Right ventricle myocardium inferior (tissue), 1 donor: ENCODE results near the gene CALY. TPM values are rescaled to one million over a fixed set of nuclear protein-coding genes. Genes with fewer than 3 reads are reported as not detected.
"Not testable (repeated sequence)": the region's sequence is repeated elsewhere in the genome, so short reads cannot be mapped to it uniquely, and the experiment has no call there.

Experiments used
- ATAC-seq: fragments of 200-7000 bp; cut with Tn5 transposase; one replicate; pipeline ENCODE4 v1.9.1; 2020; ENCODE audit warnings: mild to moderate bottlenecking, moderate library complexity
- DNase-seq: peaks from one replicate; pipeline ENCODE4 v3.0.0; 2021; ENCODE audit errors: missing footprints
- intact Hi-C: fragments of 100-400 bp; cut with DNase I; formaldehyde crosslinking; loops from one replicate; pipeline ENCODE4 v1.11.0; 2022
- total RNA-seq: library from RNA; stranded (reverse); fragmentation: NEBNext Ultra II Directional; extraction: Animal tissue kit (Norgen Biotek cat#: 25700); gene quantifications from one replicate; pipeline ENCODE4 v1.2.1, GENCODE V29; 2021
- donor health status: DM: no; HTN: yes; CAD: no; lungs with severe emphysema.

Gene CALY
- total RNA-seq, 1 donor from 2014 or later: not detected

DNA sequence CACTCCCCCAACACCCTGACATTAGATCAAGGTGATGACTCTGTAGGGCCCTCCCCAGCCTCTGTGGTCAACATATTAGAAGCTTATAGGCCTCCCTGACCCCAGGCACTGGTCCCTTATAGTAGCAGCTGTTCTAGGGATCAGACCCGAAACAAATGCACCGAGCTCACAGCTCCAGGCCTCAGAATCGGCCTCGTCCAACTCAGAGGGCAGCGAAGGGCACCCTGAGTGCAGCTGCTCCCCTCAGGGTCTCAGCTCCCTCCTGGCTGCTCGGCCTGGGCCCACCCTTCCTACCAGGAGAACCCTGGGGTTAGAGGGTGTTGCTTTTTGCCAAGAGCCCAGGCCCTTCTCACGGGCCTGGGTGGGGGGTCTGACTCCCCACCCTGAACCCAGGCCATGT is 31.5 kb upstream of the CALY start:
- ATAC-seq (no peak), DNase-seq (no peak)
- intact Hi-C loops: no loop called here

DNA sequence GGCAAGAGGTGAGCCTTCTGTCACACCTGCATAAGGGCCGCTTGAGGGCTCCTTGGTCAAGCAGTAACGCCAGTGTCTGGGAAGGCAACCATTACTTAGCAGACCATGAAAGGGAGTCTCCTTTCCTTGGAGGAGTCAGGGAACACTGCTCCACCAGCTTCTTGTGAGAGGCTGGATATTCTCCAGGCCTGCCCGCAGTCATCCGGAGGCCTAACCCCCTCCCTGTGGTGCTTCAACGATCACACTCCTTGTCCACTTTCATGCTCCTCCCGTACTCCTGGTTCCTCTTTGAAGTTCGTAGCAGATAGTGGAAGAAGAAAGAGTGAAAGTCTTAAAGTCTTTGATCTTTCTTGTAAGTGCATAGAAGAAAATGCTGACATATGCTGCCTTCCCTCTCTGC is 30.8 kb upstream of the CALY start:
- intact Hi-C loops, ATAC-seq, DNase-seq: not testable (repeated sequence)

DNA sequence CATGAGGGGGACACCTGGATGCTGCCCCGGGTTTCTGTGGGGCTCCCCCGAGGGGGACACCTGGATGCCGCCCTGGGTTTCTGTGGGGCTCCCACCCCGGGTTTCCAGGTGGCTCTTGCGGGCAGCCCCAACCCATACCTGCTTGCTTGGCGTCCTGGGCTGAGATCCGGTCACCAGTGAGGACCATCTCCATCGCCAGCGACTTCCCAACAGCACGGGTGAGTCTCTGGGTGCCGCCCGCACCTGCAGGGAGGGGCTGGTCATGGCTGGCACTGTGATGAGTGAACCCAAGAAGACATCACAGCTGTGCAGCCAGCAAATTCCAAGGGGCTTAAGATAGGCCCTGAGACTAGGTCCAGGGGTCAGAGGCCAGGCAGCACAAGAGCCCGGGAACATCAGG is 30.1 kb upstream of the CALY start:
- DNase-seq (peak; percentile 60), ATAC-seq (no peak)
- intact Hi-C loops: no loop called here

DNA sequence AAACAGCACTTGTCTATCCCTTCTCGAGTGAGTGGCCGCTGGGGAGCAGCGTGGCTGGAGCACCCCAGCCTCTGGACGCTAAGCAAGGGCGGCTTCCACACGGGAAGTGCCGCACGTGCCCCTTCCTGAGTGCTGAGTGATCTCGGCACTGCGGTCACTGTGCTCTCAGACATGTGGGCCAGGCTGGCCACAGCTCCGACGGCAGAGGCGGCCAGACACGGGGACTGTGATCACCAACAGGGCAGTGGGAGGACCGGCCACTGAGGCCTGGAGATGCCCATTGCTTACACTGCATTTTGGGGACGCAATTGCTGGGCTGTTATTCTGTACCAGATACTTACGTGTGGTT is 29.4 kb upstream of the CALY start:
- peak; percentile 21 for DNase-seq
- intact Hi-C loops: no loop called here
- no peak for ATAC-seq

DNA sequence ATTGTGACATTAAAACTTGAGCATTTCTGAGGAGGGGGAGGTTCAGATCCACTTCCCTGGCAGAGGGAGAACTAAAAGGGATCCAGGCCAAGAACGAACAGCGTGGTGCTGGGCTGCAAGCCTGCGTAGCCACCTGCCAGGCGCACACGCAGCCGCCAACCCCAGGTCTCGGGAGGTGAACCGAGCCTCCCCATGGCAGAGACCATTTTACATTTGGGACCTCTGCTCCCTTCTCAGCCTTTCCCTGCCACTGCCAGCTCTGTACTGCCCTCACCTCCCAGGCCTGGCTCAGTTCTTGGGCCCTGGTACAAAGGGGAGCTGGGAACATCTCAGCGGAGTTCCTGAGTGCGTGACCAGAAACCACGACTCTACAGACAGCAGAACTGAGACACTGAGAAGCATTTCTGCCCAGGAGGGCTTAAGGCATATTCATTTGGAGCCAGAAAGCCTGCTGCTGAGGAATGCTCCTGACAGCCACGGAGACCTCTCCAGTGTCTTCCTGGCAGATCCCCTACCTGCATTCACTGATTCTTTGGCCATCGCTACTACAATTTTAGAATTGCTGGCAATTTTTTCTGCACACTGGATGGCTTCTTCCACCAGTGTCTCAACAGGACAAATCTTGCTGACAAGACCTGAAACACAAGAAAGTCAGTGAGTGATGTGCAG is 28.9 kb upstream of the CALY start:
- ATAC-seq (no peak), DNase-seq (peak; percentile 45)
- intact Hi-C loops: no loop called here

DNA sequence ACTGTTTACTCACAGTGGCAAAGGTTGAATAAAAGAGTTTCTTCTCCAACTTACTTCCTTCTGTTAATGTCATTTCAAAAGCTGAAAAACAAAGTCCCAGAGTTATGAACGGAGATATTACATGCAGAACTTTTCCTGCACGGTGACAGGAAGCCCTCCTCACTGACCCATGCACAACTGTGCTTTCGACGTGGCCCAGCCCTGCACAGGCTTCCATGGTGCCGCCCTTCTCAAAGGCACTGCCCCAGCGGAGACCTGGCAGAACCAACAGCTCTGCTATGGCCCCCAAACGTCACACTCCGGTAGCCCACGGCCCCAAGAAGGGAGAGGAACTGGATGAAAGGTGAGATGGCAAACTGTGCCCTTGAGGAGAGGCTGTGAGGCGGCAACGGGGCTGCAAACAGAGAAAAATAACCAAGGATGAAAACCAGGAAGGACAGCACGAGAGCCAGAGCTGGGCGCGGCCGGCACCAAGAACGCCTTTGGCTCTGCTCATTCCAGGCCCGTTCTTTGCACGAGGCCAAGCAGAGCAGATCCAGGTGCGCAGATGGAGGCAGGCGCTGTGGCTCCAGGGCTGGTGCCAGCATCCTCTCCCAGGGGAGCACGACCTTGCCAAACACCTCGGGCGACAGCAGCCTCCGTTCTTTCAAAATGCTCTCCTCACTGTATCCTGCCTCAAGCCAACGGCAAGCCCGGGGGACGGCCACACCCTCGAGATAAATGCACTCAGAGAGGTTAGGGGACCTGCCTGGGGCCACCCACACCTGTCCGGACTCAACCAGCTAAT is 28.1 kb upstream of the CALY start:
- ATAC-seq: no peak
- intact Hi-C loops: no loop called here

GRCh38 chr10:133362846-133363245 is 26.1 kb upstream of the CALY start:
- peak; percentile 23 for DNase-seq
- intact Hi-C loops: no loop called here
- ATAC-seq: no peak

More for the DNA sequence above, 28.1 kb upstream of the CALY start:
- DNase-seq: peak; percentile 39

GRCh38 chr10:133361773-133362441 is 25.2 kb upstream of the CALY start:
- DNase-seq (no peak), ATAC-seq (no peak)
- intact Hi-C loops: no loop called here

- ATAC-seq: no peak
- intact Hi-C loops: no loop called here
These were observed 24.5 kb upstream of the CALY start for GRCh38 chr10:133361227-133361626.

DNA sequence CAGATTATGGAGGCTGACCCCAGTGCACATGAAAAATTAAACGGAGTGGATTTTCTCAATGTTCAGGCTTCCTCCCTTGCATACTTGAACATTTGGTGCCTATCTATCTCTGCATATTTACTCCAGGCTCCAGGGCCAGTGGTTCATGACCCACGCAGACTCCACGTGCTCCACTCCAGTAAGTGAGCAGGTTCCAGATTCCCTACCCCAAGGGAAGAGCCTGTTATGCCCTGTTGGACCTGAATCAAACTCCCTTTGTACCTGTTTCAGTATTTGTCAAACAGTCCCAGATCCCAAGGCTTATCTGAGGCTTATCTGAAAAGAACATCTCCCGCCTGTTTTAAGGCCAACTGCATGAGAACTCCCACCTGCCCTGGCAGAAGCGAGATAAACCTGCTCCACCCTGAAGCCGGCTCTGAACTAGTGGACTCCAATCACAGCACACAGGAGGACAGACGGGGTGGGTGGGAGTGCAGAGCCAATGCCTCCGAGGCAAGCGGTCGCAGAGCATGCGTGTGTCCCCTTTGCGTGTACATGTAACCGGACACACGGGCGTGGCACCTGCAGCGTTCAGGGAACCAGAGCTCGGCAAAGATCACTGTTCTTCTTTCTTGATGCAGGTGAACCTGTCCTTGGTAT is 23.4 kb upstream of the CALY start:
- intact Hi-C loops: no loop called here
- no peak for DNase-seq
- ATAC-seq: no peak

More at GRCh38 chr10:133361227-133361626, 24.5 kb upstream of the CALY start:
- DNase-seq: no peak

- intact Hi-C loops: no loop called here
These were observed 22.9 kb upstream of the CALY start for GRCh38 chr10:133359554-133359971.

DNA sequence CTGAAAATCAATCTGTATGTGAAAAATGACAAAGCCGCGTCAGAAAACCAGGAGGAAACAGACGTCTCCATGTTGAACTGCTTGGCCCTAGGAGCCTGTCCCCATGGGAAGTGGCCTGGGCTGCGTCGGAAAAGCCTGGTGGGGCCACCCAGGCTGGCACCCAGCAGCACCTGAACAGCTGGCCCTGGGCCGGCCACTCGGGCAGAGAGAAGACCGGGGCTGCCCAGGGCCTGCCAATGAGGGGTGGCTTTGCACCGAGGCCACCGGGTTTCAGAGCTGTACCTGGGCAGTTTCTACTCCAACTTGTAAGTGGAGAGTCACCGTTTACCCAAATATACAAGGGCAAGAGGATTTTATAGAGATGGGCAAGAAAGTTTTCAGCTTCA is 22.2 kb upstream of the CALY start:
- no peak for DNase-seq
- ATAC-seq: no peak
- intact Hi-C loops: no loop called here

More at GRCh38 chr10:133359554-133359971, 22.9 kb upstream of the CALY start:
- DNase-seq (no peak), ATAC-seq (no peak)

DNA sequence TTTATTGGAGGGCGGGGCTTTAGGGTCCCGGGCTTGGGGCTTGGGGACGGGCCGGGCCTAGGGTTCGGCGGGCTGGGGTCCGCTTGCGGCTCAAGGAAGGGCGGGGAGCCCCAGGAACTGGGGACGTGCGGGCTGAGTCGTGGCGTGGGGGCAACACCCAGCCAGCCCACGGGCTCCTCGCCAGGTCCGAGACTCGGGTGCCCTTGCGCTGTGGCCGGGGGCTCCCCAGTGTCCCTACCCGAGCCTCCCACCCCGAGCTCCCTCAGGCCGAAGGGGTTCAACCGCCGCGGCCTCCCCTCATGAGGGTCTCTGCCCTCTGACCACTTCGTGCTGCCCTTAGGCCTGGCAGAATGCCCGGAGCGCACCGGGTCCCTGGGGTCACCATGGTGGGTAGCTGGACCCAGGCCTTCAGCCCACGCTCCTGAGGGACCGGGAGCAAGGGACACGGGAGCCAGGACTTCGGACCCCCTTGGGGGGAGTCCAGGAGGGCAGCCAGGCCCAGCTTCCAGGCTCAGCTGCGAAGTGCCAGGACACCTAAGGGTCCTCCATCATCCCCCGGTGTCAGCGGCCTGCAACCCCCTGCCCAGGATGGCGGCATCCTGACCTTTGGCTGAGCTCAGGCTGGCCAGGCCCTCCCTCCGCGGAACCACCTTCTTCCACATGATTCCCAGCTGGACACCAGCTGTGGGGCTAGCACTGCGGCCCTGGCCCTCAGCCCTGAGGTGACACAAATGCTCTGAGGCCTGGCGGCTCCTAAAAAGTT is 21.6 kb upstream of the CALY start:
- intact Hi-C loops: no loop called here
- ATAC-seq (peak; percentile 41), DNase-seq (peak; percentile 74)

GRCh38 chr10:133357285-133358161 is 20.8 kb upstream of the CALY start, which contains the start of gene FUOM:
FUOM (minus strand) TSS chr10:133358019; CDS start chr10:133358007, 12 bp downstream.
- DNase-seq: no peak
- peak; percentile 79 for ATAC-seq
- intact Hi-C loops: no loop called here

DNA sequence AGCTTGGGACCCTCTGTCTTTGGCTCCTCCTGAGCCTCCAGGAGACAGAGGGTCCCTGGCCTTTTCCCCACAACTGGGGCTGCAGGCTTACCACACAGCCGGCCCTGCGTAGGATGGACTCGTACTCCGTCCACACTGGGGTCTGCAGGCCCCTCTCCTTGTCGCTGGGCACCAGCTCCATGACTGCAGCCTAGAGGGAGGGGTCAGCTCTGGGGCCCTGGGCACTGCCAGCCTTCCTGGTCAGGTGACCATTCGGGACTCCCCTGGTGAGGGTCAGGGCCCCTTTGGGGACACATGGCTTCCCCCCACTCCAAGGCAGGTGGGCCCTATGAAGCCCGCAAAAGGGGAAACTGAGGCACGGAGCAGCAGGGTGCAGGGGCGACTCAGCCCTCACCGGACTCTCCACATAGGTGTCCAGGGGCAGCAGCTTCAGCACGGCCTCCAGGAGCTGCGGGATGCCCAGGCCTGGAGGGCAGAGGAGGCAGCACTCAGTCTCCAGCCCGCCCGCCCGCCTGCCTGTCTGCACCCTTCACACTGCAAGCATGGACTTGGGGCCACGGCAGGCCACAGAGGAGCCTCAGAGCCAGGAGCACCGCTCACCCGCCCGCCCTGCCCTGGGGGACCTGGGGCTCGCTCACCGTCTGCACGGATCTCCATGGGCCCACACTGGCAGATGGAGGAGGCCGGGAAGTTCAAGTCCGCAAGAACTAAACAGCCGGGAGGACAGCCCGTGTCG is 20.0 kb upstream of the CALY start:
- intact Hi-C loops: no loop called here
- no peak for ATAC-seq
- peak; percentile 37 for DNase-seq

GRCh38 chr10:133355991-133356390 is 19.3 kb upstream of the CALY start:
- ATAC-seq: no peak
- peak; percentile 49 for DNase-seq
- intact Hi-C loops: no loop called here

DNA sequence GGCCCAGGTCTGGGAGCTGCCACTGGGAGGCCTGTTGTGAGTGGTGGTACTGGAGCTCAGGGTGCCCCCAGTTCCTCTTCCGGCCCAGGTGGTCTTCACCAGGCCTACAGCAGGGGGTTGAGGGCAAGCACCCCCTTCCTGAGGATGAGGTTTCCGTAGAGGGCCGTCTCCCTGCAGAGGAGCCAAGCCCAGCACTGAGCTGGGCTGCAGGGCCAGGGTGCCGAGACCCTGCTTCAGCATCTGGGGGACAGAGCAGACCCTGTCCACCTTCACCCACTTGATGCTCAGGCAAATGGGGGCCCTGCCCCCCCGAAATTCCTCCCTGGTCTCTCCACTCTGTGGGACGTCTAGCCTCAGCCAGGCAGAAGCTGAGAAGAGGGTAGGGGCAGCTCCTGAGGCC is 18.6 kb upstream of the CALY start:
- DNase-seq (peak; percentile 40), ATAC-seq (no peak)
- intact Hi-C loops: no loop called here
